ENCODE data around the gene IL10RA. TPM values are rescaled to one million over a fixed set of nuclear protein-coding genes. Genes with fewer than 3 reads are reported as not detected.
"Not testable (repeated sequence)": the region's sequence is repeated elsewhere in the genome, so short reads cannot be mapped to it uniquely, and the experiment has no call there.

IL10RA gene
- total RNA-seq, 1 donor from 2014 or later = 0.25 TPM

DNA sequence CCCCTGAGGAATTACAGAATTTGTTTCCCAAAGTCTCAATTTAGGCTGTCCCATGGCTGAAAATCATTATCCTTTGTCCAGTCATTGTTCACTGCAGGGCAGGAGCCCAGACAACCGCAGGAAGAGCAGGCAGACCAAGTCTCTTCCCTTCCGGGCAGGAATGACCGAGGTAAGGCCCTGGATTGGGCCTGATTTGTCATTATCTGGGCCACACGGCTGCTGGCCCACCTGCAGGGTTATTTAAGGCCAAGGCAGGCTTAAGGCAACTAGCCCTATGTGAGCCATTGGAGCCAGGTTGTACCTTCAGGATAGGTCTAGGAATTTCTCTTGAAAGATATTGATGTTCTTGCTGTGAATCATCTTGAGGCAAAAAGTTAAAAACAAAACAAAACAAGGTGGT is 9.7 kb upstream of the IL10RA start:
- no peak for DNase-seq (ENCODE audit: low read depth)
- Histone ChIP-seq H3K27me3 (ENCODE audit: control insufficient read depth, insufficient read depth, low read length) (no peaks in the 10 kb centered on the region), H3K4me3 (ENCODE audit: low read depth, low read length) (no peak overlapping the region), H3K36me3 (ENCODE audit: control insufficient read depth, insufficient read depth, low read length) (no peaks in the 10 kb centered on the region)
- TF ChIP-seq CTCF (IDR thresholded peaks at IDR 0.05; ENCODE audit: insufficient read depth, low read length, poor library complexity, severe bottlenecking) = no peak

- TF ChIP-seq CTCF (IDR thresholded peaks at IDR 0.05; ENCODE audit: insufficient read depth, low read length, poor library complexity, severe bottlenecking) = no peak
- Histone ChIP-seq H3K4me3 (ENCODE audit: low read depth, low read length) (no peak overlapping the region), H3K27me3 (ENCODE audit: control insufficient read depth, insufficient read depth, low read length) (no peaks in the 10 kb centered on the region), H3K36me3 (ENCODE audit: control insufficient read depth, insufficient read depth, low read length) (no peaks in the 10 kb centered on the region)
- DNase-seq (ENCODE audit: low read depth) = no peak
Measured at GRCh38 chr11:117977029-117977428, 9.2 kb upstream of the IL10RA start.

GRCh38 chr11:117977612-117978264 is 8.5 kb upstream of the IL10RA start:
- not testable (repeated sequence) for H3K4me3 ChIP-seq (ENCODE audit: low read depth, low read length); H3K36me3 ChIP-seq (ENCODE audit: control insufficient read depth, insufficient read depth, low read length); H3K27me3 ChIP-seq (ENCODE audit: control insufficient read depth, insufficient read depth, low read length); DNase-seq (ENCODE audit: low read depth)

- not testable (repeated sequence) for H3K27me3 ChIP-seq (ENCODE audit: control insufficient read depth, insufficient read depth, low read length); DNase-seq (ENCODE audit: low read depth); H3K4me3 ChIP-seq (ENCODE audit: low read depth, low read length); H3K36me3 ChIP-seq (ENCODE audit: control insufficient read depth, insufficient read depth, low read length)
Measured at GRCh38 chr11:117978291-117978910, 7.8 kb upstream of the IL10RA start.

DNA sequence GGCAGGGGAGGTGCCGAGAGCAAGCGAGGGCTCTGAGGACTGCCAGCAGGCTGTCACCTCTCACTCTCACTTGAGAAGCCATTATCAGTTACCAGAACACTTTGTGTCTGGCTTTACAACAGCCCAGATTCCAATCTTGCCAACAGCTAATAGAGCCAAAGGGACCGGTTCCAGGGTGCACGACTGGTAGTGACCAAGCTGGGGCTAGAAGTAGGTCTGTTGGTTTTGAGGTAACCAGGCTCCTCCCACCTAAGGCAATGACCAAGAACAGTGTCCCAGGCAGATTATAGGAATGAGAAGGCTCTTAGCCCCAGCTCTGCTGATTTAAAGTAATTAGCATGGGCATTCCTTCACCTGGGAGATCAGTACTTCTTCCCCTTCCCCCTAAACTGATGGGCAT is 7.2 kb upstream of the IL10RA start:
- Histone ChIP-seq H3K27me3 (ENCODE audit: control insufficient read depth, insufficient read depth, low read length) (no peaks in the 10 kb centered on the region), H3K36me3 (ENCODE audit: control insufficient read depth, insufficient read depth, low read length) (no peaks in the 10 kb centered on the region), H3K4me3 (ENCODE audit: low read depth, low read length) (no peak overlapping the region)
- DNase-seq (ENCODE audit: low read depth) = no peak
- no peak for TF ChIP-seq CTCF (IDR thresholded peaks at IDR 0.05; ENCODE audit: insufficient read depth, low read length, poor library complexity, severe bottlenecking)

GRCh38 chr11:117979481-117980211 is 6.5 kb upstream of the IL10RA start:
- no peak overlapping the region for H3K4me3 ChIP-seq (ENCODE audit: low read depth, low read length)
- no peaks in the 10 kb centered on the region for H3K36me3 ChIP-seq (ENCODE audit: control insufficient read depth, insufficient read depth, low read length)
- no peak for TF ChIP-seq CTCF (IDR thresholded peaks at IDR 0.05; ENCODE audit: insufficient read depth, low read length, poor library complexity, severe bottlenecking)
- no peak for DNase-seq (ENCODE audit: low read depth)
- H3K27me3 ChIP-seq (ENCODE audit: control insufficient read depth, insufficient read depth, low read length) = no peaks in the 10 kb centered on the region
